ENCODE measurements around the gene CD37. TPM values are rescaled to one million over a fixed set of nuclear protein-coding genes. Genes with fewer than 3 reads are reported as not detected.

CD37 gene
- total RNA-seq, 1 experiment from 2014 or later: not detected

DNA sequence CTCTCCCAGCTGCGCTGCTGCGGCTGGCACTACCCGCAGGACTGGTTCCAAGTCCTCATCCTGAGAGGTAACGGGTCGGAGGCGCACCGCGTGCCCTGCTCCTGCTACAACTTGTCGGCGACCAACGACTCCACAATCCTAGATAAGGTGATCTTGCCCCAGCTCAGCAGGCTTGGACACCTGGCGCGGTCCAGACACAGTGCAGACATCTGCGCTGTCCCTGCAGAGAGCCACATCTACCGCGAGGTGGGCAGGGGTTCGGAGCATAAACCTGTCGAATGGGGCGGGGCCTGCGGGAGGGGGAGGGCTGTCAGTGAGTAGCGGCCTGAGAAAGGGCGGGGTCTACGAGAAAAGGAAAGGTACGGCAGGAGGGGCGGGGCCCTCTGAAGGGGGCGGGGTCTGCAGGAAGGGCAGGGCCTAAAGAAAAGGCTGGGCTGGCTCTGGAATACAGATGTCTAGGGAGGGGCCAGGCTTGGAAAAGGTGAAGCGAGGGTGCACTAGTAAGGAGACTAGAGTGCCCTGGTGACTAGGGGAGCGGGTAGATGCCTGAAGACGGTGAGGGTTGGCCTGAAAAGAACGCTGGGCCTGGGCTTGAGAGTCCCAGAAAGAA is 3.6 kb downstream of the CD37 start:
- CTCF ChIA-PET: no interaction called here

DNA sequence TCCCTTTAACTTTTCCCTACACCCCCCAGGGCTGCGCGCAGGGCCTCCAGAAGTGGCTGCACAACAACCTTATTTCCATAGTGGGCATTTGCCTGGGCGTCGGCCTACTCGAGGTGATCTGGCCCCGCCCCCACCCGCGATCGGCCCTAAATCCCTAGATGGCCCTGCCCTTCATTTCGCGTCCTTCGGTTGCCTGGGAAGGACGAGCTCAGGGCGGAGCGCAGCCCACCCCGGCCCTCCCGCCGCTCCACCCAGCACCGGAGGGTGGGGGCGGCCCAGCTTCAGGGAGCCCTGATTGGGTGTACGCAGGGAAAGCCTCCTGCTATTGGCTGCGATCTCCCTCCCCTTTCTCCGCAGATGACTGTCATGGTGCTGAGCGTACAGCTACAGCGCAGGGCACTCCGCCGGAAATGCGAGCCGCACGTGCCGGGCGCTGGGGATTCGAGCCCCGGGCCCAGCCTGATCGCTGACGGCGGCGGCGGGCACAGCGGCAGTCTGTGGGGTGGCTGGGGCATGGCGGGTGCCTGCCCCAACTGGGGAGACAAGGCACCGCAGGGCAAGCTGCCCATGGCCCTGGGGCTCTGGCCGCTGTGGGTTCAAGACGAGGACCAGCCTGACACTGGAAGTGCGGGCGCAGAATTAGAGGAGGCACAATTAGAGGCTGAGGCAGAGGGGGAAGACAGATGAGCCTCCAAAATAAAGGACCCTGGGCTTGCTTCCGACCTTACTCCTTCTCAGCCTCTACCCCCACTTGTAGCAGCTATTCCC is 4.3 kb downstream of the CD37 start:
- H3K9me3 ChIP-seq (ENCODE audit: low read length): no peaks in the 10 kb centered on the region
- ATAC-seq: peak; percentile 89
- no peaks in the 10 kb centered on the region for H3K9me2 ChIP-seq (replicated peaks; ENCODE audit: low read length)
- H3K27me3 ChIP-seq (ENCODE audit: low read length): no peaks in the 10 kb centered on the region
- H3K36me3 ChIP-seq (ENCODE audit: low read depth, low read length): peaks cover 20% of the 10 kb centered on the region; the same call in 1 of the 2 replicates
- H3K79me2 ChIP-seq (ENCODE audit: low read length): no peaks in the 10 kb centered on the region
- H3K4me1 ChIP-seq (ENCODE audit: insufficient read depth, low read length): peaks cover 14% of the 10 kb centered on the region
- H3K27ac ChIP-seq (ENCODE audit: low read length): no peak overlapping the region
- intact Hi-C loops (cut with micrococcal nuclease): loop anchor here (1.0 kb wide), 2 partner anchors 24 to 104 kb away; partner anchors contain the start of gene DKKL1
- CTCF ChIA-PET: interaction anchor here (0.6 kb wide), 1 partner anchor 242 kb away, joined by 4 read pairs; no protein-coding TSS in a partner anchor
- H3F3A ChIP-seq (ENCODE audit: low read length, unreplicated experiment): no peaks in the 10 kb centered on the region
- DNase-seq: peak; percentile 93
- no peaks in the 10 kb centered on the region for H4K20me1 ChIP-seq (ENCODE audit: low read length)
- peak overlapping the region; percentile 86 for H2AFZ ChIP-seq (ENCODE audit: low read length)
- peak overlapping the region; percentile 83 for H3K4me2 ChIP-seq (ENCODE audit: low read length)
- peak overlapping the region; percentile 57 for H3K4me3 ChIP-seq (ENCODE audit: low read length)
- POLR2A ChIA-PET (ENCODE audit: unreplicated experiment): interaction anchor here (0.6 to 1.0 kb wide), 2 partner anchors 8 to 28 kb away, joined by 3 to 11 read pairs; no protein-coding TSS in a partner anchor
- TF ChIP-seq EZH2 (IDR thresholded peaks at IDR 0.05; ENCODE audit: low read length, unreplicated experiment): no peak
- no peak for TF ChIP-seq EZH2phosphoT487 (IDR thresholded peaks at IDR 0.05; ENCODE audit: borderline replicate concordance, low read length)
- TF ChIP-seq, protein P1, sequence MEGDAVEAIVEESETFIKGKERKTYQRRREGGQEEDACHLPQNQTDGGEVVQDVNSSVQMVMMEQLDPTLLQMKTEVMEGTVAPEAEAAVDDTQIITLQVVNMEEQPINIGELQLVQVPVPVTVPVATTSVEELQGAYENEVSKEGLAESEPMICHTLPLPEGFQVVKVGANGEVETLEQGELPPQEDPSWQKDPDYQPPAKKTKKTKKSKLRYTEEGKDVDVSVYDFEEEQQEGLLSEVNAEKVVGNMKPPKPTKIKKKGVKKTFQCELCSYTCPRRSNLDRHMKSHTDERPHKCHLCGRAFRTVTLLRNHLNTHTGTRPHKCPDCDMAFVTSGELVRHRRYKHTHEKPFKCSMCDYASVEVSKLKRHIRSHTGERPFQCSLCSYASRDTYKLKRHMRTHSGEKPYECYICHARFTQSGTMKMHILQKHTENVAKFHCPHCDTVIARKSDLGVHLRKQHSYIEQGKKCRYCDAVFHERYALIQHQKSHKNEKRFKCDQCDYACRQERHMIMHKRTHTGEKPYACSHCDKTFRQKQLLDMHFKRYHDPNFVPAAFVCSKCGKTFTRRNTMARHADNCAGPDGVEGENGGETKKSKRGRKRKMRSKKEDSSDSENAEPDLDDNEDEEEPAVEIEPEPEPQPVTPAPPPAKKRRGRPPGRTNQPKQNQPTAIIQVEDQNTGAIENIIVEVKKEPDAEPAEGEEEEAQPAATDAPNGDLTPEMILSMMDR (conservative IDR thresholded peaks at IDR 0.05; ENCODE audit: low read depth, low read length): no peak
- H3K9ac ChIP-seq (ENCODE audit: low read length): no peak overlapping the region
- no TSS peak for BruUV-seq (replicated peaks)

More for the DNA sequence above, 3.6 kb downstream of the CD37 start:
- BruUV-seq (replicated peaks): no TSS peak
- H3K4me3 ChIP-seq (ENCODE audit: low read length): peak overlapping the region; percentile 57
- intact Hi-C loops (cut with micrococcal nuclease): loop anchor here (1.0 kb wide), 2 partner anchors 25 to 105 kb away; partner anchors contain the start of gene DKKL1
- no peak overlapping the region for H3K9ac ChIP-seq (ENCODE audit: low read length)
- POLR2A ChIA-PET (ENCODE audit: unreplicated experiment): interaction anchor here (0.6 to 1.0 kb wide), 2 partner anchors 8 to 29 kb away, joined by 3 to 11 read pairs; no protein-coding TSS in a partner anchor
- no peaks in the 10 kb centered on the region for H3K79me2 ChIP-seq (ENCODE audit: low read length)
- H3K4me1 ChIP-seq (ENCODE audit: insufficient read depth, low read length): peaks cover 14% of the 10 kb centered on the region
- H2AFZ ChIP-seq (ENCODE audit: low read length): peak overlapping the region; percentile 86
- no peaks in the 10 kb centered on the region for H3K27me3 ChIP-seq (ENCODE audit: low read length)
- TF ChIP-seq EZH2 (IDR thresholded peaks at IDR 0.05; ENCODE audit: low read length, unreplicated experiment) (no peak), EZH2phosphoT487 (IDR thresholded peaks at IDR 0.05; ENCODE audit: borderline replicate concordance, low read length) (no peak)
- TF ChIP-seq, protein P1 (conservative IDR thresholded peaks at IDR 0.05; ENCODE audit: low read depth, low read length): no peak
- no peak overlapping the region for H3K27ac ChIP-seq (ENCODE audit: low read length)
- H3K9me3 ChIP-seq (ENCODE audit: low read length): no peaks in the 10 kb centered on the region
- H4K20me1 ChIP-seq (ENCODE audit: low read length): no peaks in the 10 kb centered on the region
- peak overlapping the region; percentile 83 for H3K4me2 ChIP-seq (ENCODE audit: low read length)
- peak; percentile 78 for ATAC-seq
- DNase-seq: peak; percentile 94
- no peaks in the 10 kb centered on the region for H3F3A ChIP-seq (ENCODE audit: low read length, unreplicated experiment)
- peaks cover 17% of the 10 kb centered on the region; the same call in 1 of the 2 replicates for H3K36me3 ChIP-seq (ENCODE audit: low read depth, low read length)
- H3K9me2 ChIP-seq (replicated peaks; ENCODE audit: low read length): no peaks in the 10 kb centered on the region

Measured in PC-3 (cell line).